ENCODE data around the gene KRTAP10-10.

Gene KRTAP10-10

DNA sequence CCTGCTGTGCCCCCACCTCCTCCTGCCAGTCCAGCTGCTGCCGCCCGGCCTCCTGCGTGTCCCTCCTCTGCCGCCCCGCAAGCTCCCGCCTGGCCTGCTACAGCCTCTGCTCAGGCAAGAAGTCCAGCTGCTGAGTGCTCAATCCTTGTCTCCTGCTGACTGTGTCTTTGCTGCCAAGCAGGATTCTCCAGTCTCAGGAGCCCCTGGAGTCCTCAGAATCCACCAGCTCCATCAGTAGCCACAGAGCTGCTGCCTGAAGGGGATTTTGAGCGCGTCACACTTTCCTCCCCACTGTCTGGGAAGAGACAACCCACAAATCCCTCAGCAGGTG is 10.0 kb downstream of the KRTAP10-10 start:
- TF ChIP-seq, protein P1, sequence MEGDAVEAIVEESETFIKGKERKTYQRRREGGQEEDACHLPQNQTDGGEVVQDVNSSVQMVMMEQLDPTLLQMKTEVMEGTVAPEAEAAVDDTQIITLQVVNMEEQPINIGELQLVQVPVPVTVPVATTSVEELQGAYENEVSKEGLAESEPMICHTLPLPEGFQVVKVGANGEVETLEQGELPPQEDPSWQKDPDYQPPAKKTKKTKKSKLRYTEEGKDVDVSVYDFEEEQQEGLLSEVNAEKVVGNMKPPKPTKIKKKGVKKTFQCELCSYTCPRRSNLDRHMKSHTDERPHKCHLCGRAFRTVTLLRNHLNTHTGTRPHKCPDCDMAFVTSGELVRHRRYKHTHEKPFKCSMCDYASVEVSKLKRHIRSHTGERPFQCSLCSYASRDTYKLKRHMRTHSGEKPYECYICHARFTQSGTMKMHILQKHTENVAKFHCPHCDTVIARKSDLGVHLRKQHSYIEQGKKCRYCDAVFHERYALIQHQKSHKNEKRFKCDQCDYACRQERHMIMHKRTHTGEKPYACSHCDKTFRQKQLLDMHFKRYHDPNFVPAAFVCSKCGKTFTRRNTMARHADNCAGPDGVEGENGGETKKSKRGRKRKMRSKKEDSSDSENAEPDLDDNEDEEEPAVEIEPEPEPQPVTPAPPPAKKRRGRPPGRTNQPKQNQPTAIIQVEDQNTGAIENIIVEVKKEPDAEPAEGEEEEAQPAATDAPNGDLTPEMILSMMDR (IDR thresholded peaks at IDR 0.05; ENCODE audit: borderline replicate concordance, insufficient read depth, low read depth, low read length): no peak
- no peak overlapping the region for H3K4me3 ChIP-seq (ENCODE audit: low read depth, low read length)

DNA sequence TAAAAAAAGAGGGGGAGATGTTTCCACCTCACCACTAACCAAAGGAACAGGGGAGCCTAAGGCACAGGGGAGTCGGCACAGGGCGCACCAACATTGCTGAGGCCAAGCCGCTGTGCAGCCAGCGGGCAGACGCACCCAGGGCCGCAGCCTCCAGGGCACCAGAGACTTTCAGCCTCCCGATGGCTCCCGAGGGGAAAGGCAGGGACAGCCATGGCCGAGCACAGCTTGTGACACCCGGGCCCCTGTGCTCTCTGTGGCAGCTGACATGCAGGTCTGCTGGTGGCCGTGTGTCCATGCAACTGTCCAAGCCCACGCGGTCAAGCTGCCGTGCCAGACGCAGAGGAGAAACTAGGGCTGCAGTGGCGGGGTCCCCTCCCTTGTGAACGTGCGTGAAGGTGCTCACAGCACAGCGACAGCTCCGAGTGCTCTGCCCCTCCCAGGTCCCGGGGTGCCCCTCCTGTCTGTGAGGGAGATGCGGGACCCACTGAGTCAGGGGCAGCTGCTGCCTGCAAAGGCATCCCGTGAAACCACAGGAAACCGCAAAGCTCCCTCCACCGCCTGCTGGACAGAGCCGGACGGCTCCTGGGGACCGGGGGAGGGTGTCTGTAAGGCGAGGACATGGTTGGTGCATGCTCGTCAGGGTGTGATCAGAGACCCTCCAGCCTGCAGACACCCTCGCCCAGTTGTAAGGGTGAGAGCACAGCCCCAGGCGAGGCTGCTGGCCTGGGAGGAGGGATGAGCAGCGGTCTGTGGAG is 11.6 kb downstream of the KRTAP10-10 start:
- TF ChIP-seq, protein P1 (IDR thresholded peaks at IDR 0.05; ENCODE audit: borderline replicate concordance, insufficient read depth, low read depth, low read length): no peak
- H3K4me3 ChIP-seq (ENCODE audit: low read depth, low read length): no peak overlapping the region

DNA sequence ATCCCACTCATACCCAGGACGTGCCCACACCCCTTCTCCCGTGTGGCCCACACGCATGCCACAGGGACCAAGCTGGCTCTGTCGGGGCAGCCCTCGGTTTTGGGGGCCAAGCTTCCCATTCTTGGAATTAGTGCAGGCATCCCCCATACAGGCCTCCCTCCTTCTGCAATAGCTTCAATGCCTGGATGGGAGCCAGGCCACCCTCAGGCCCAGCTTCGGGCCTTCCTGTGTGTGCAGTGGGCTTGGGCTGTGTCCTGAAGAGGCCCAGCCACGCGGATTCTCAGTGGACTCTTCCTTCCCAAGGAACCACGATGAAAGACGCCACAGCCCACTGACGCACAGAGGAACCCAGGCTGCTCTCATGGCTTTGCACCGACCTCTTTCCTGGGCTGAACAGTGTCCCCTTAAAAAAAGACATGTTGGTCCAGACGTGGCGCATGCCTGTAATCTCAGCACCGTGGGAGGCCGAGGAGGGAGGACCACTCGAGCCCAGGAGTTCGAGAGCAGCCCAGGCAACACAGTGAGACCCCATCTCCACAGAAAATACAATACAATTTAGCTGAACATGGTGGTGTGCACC is 12.5 kb downstream of the KRTAP10-10 start:
- no peak overlapping the region for H3K4me3 ChIP-seq (ENCODE audit: low read depth, low read length)
- TF ChIP-seq, protein P1 (IDR thresholded peaks at IDR 0.05; ENCODE audit: borderline replicate concordance, insufficient read depth, low read depth, low read length): no peak

DNA sequence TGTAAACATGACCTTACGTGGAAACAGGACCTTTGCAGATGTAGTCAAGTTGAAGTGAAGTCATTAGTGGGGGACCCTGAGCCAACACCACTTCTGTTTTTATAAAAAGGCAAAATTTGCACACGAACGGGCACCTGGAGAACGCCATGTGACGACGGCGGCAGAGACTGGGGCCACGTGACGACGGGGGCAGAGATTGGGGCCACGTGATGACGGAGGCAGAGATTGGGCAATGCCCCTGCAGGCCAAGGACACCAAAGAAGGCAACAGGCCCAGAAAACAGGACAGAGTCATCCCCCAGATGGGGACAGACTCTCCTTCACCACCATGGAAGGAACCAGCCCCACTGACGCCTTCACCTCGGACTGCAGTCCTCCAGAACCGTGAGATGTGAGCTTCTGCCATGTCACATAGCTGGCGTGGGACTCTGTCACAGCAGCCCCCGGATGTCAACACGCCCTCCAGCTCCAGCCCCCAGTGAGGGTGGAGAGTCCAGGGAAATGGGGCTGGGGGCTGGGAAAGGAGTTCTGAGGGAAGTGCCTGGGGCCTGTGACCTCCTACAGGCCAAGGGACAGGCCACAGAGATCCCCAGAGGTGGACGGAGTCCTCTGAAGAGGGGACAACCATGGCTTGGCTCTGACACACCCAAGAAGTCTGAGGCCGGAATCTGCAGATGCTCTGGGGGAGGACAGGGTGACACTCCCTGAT is 13.3 kb downstream of the KRTAP10-10 start:
- no peak overlapping the region for H3K4me3 ChIP-seq (ENCODE audit: low read depth, low read length)
- TF ChIP-seq, protein P1 (IDR thresholded peaks at IDR 0.05; ENCODE audit: borderline replicate concordance, insufficient read depth, low read depth, low read length): no peak

DNA sequence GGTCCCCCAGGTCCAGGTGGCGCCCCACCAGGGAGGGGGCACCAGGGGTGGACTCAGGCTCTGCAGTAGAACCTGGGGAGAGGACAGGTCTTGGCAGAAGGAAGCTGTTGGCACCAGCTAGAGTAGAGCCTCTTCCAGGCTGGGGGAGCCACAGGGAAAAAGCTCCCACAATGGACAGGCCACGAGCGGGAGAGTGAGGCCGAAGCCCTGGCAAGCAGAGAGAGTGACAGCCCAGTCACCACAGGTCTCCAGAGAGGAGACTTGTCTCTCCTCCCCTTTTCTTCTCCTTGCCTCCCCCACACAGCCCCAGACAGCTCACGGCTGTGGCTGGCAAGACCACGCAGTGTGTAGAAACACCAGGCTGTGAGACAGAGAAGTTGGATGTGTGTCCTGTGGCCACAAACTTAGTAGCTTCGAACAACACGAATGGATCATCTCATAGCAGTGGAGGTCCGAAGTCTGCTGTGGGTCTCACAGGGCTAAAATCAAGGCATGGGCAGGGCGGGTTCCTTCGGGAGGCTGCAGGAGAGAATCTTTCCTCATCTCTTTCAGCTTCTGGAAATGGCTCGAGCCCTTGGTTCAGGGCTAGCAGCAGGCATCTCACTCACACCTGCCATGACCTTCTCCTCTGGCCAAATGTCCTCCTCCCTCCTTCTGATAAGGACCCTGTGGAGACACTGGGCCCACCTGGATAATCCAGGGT is 14.0 kb downstream of the KRTAP10-10 start:
- H3K4me3 ChIP-seq (ENCODE audit: low read depth, low read length): no peak overlapping the region
- TF ChIP-seq, protein P1 (IDR thresholded peaks at IDR 0.05; ENCODE audit: borderline replicate concordance, insufficient read depth, low read depth, low read length): no peak

DNA sequence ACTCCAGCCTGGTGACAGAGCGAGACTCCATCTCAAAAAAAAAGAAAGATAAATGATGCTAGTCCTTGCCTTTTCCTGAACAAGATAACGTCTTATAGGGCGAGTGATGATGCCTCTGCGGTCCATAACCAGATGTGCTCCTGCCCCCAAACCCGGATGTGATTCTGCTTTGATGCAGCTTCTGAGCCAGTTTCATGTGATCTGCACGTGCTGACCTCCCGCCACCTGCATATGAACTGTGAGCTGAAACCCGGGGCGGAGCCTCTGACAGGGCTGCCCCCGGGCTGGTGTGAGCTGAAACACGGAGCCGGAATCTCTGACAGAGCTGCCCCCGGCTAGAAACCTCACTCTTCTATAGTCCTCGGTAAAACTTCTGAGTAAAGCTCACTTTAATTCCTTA is 16.0 kb downstream of the KRTAP10-10 start:
- H3K4me3 ChIP-seq (ENCODE audit: low read depth, low read length): no peak overlapping the region
- TF ChIP-seq, protein P1 (IDR thresholded peaks at IDR 0.05; ENCODE audit: borderline replicate concordance, insufficient read depth, low read depth, low read length): no peak

Measured in GM12875 (cell line).